Karpas-422 (cell line): ENCODE data around the gene ZNF718. TPM values are rescaled to one million over a fixed set of nuclear protein-coding genes. Genes with fewer than 3 reads are reported as not detected.

Source experiments
- total RNA-seq: library from RNA; depleted of rRNA; stranded (reverse); fragments of >200 nt; shearing (Covaris generic); gene quantifications from 2 replicates; pipeline ENCODE4 v1.2.3, GENCODE V29; 2014; ENCODE audit warnings: low replicate concordance; rRNA removed

ZNF718 gene
- total RNA-seq, 1 experiment from 2014 or later, result 38.7 TPM

Other genes starting within 250 kb of the ZNF718 start
- 18.1 and 39.1 TPM in 2 replicates for gene ZNF595, start 71.2 kb upstream of the ZNF718 start, total RNA-seq
- 0.25 and 1.0 TPM in 2 replicates for gene ZNF732, start 181.0 kb downstream of the ZNF718 start, total RNA-seq
- 71.9 and 133 TPM in 2 replicates for gene ZNF141, start 213.3 kb downstream of the ZNF718 start, total RNA-seq